ENCODE results near the gene CCT8L2.

GRCh38 chr22:16586170-16586569 is 6.4 kb downstream of the CCT8L2 start:
- TF ChIP-seq POLR2A (IDR thresholded peaks at IDR 0.05; ENCODE audit: low read depth, low read length) = no peak
- TF ChIP-seq POU2F2 (IDR thresholded peaks at IDR 0.05; ENCODE audit: low read depth, low read length) = no peak
- TF ChIP-seq TAF1 (IDR thresholded peaks at IDR 0.05; ENCODE audit: low read depth, low read length) = no peak
- no peak for TF ChIP-seq POLR2AphosphoS5 (IDR thresholded peaks at IDR 0.05; ENCODE audit: low read depth, low read length)

All from GM12891 (cell line).